Panc1 (cell line): ENCODE data around the gene XKR8. TPM values are rescaled to one million over a fixed set of nuclear protein-coding genes. Genes with fewer than 3 reads are reported as not detected.

ENCODE experiments used
- ATAC-seq: fragments of 200-7000 bp; cut with Tn5 transposase; 2 replicates; pipeline ENCODE4 v1.9.1; 2020; ENCODE audit warnings: mild to moderate bottlenecking, moderate library complexity
- BruUV-seq: library from RNA; stranded (reverse); fragments of 400-500 nt; replicated peaks from 2 replicates; lab custom pipeline; 2021; lab: Mats Ljungman, UMichigan
- CTCF ChIA-PET: fragments of 300-600 bp; sonication (Branson Sonifier 250); formaldehyde crosslinking; loops from one replicate; lab custom pipeline; 2022; ENCODE audit warnings: antibody characterized with exemption; lab: Charles Lee
- POLR2A ChIA-PET: fragments of 300-600 bp; sonication (Branson Sonifier 250); formaldehyde crosslinking; loops from one replicate; lab custom pipeline; 2022; ENCODE audit warnings: antibody characterized with exemption; lab: Charles Lee
- DNase-seq: peaks from one replicate; pipeline ENCODE4 v3.0.0-alpha.2; 2010; ENCODE audit warnings: low read depth, low spot score
- H3K27ac ChIP-seq: 2 replicates; pipeline ENCODE4 v1.5.1; 2011; ENCODE audit warnings: mild to moderate bottlenecking, low read length, inconsistent platforms
- H3K27me3 ChIP-seq: fragments of 200-500 bp; sonication (Bioruptor generic); 2 replicates; pipeline ENCODE4 v1.6.0; 2014; ENCODE audit warnings: low read length, inconsistent platforms; ENCODE audit not compliant: control insufficient read depth, insufficient read depth
- H3K36me3 ChIP-seq: fragments of 200-500 bp; sonication (Bioruptor generic); 2 replicates; pipeline ENCODE4 v1.5.1; 2014; ENCODE audit warnings: inconsistent platforms, mild to moderate bottlenecking, low read length, moderate library complexity; ENCODE audit not compliant: control insufficient read depth, insufficient read depth
- H3K4me1 ChIP-seq: 2 replicates; pipeline ENCODE4 v1.5.1; 2011; ENCODE audit warnings: inconsistent platforms, mild to moderate bottlenecking, low read length, moderate library complexity; ENCODE audit not compliant: control insufficient read depth, insufficient read depth
- H3K4me3 ChIP-seq, 2 experiments: 2 replicates each; pipeline ENCODE4 v1.5.1; 2011 to 2012; ENCODE audit warnings: low read depth in 2 of 2, low read length in 2 of 2, mild to moderate bottlenecking in 2 of 2, inconsistent platforms in 1 of 2, moderate library complexity in 1 of 2
- H3K9me3 ChIP-seq: fragments of 200-500 bp; sonication (Bioruptor generic); 2 replicates; pipeline ENCODE4 v1.5.1; 2014; ENCODE audit warnings: low read depth, mild to moderate bottlenecking, inconsistent platforms, low read length, moderate library complexity; ENCODE audit not compliant: control insufficient read depth, insufficient read depth
- POLR2AphosphoS5 ChIP-seq: IDR thresholded peaks from 2 replicates; pipeline ENCODE4 v1.6.1; 2012; ENCODE audit warnings: mild to moderate bottlenecking, low read depth, low read length, moderate library complexity
- SIN3A ChIP-seq: IDR thresholded peaks from 2 replicates; pipeline ENCODE4 v1.6.1; 2012; ENCODE audit warnings: low read depth, mild to moderate bottlenecking, low read length, moderate library complexity, borderline replicate concordance; ENCODE audit not compliant: insufficient read depth
- TCF7L2 ChIP-seq: IDR thresholded peaks from 2 replicates; pipeline ENCODE4 v1.6.1; 2011; ENCODE audit warnings: mild to moderate bottlenecking, low read depth, low read length, inconsistent platforms
- in situ Hi-C: cut with HindIII; loops from 2 replicates; pipeline ENCODE4 v1.10.0; 2016; ENCODE audit warnings: low sequenced_read_pairs, low pct_unique_long_range_greater_than_20kb
- intact Hi-C: fragments of 100-400 bp; cut with micrococcal nuclease; formaldehyde crosslinking; loops from one replicate; pipeline ENCODE4 v1.10.0; 2022; ENCODE audit not compliant: unreplicated experiment
- total RNA-seq: library from RNA; stranded (reverse); gene quantifications from one replicate; pipeline ENCODE4 v1.2.1, GENCODE V29; 2021; ENCODE audit not compliant: unreplicated experiment
- TF ChIP-seq, protein P1 (sequence below), 2 experiments: IDR thresholded peaks; 2 replicates each; pipeline ENCODE4 v1.6.1; 2011 to 2012; ENCODE audit warnings: low read depth in 2 of 2, control low read depth in 1 of 2, low read length in 1 of 2, mild to moderate bottlenecking in 1 of 2, moderate library complexity in 1 of 2; ENCODE audit not compliant: insufficient read depth in 1 of 2
- TF ChIP-seq, protein P2 (sequence below): fragments of 450-650 bp; IDR thresholded peaks from 2 replicates; pipeline ENCODE4 v1.5.1; 2017; ENCODE audit warnings: mild to moderate bottlenecking

XKR8 gene
- total RNA-seq, 1 experiment from 2014 or later = 10.6 TPM

DNA sequence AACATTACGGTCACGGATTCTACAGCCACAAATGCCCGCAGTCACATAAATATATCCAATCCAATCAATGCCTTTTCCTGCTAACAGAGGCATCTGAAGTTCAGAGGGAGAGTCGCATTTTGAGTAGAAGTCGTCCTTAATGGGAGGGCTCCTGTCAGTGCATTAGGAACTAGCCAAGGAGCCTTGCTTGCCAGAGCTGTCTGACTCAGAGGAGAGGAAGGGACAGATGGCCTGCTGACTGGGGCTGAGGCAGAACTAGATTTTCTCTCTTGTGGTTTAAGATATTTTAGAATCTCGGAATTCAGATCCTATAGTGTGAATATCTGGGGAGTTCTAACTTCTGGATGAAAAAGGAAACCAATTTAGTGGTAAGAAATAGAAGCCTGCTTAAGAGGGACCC lies 10.6 kb downstream of the XKR8 start:
- no peak overlapping the region for H3K4me3 ChIP-seq
- no peaks in the 10 kb centered on the region for H3K4me1 ChIP-seq
- TF ChIP-seq, protein P1, sequence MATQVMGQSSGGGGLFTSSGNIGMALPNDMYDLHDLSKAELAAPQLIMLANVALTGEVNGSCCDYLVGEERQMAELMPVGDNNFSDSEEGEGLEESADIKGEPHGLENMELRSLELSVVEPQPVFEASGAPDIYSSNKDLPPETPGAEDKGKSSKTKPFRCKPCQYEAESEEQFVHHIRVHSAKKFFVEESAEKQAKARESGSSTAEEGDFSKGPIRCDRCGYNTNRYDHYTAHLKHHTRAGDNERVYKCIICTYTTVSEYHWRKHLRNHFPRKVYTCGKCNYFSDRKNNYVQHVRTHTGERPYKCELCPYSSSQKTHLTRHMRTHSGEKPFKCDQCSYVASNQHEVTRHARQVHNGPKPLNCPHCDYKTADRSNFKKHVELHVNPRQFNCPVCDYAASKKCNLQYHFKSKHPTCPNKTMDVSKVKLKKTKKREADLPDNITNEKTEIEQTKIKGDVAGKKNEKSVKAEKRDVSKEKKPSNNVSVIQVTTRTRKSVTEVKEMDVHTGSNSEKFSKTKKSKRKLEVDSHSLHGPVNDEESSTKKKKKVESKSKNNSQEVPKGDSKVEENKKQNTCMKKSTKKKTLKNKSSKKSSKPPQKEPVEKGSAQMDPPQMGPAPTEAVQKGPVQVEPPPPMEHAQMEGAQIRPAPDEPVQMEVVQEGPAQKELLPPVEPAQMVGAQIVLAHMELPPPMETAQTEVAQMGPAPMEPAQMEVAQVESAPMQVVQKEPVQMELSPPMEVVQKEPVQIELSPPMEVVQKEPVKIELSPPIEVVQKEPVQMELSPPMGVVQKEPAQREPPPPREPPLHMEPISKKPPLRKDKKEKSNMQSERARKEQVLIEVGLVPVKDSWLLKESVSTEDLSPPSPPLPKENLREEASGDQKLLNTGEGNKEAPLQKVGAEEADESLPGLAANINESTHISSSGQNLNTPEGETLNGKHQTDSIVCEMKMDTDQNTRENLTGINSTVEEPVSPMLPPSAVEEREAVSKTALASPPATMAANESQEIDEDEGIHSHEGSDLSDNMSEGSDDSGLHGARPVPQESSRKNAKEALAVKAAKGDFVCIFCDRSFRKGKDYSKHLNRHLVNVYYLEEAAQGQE (IDR thresholded peaks at IDR 0.05; ENCODE audit: insufficient read depth in 1 of 2, low read depth in 2 of 2, low read length in 1 of 2) = no peak
- TF ChIP-seq SIN3A (no peak), TCF7L2 (no peak), POLR2AphosphoS5 (no peak)
- TF ChIP-seq, protein P2, sequence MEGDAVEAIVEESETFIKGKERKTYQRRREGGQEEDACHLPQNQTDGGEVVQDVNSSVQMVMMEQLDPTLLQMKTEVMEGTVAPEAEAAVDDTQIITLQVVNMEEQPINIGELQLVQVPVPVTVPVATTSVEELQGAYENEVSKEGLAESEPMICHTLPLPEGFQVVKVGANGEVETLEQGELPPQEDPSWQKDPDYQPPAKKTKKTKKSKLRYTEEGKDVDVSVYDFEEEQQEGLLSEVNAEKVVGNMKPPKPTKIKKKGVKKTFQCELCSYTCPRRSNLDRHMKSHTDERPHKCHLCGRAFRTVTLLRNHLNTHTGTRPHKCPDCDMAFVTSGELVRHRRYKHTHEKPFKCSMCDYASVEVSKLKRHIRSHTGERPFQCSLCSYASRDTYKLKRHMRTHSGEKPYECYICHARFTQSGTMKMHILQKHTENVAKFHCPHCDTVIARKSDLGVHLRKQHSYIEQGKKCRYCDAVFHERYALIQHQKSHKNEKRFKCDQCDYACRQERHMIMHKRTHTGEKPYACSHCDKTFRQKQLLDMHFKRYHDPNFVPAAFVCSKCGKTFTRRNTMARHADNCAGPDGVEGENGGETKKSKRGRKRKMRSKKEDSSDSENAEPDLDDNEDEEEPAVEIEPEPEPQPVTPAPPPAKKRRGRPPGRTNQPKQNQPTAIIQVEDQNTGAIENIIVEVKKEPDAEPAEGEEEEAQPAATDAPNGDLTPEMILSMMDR = no peak
- ATAC-seq (no peak), DNase-seq (no peak)
- CTCF ChIA-PET = no interaction called here
- H3K36me3 ChIP-seq = no peaks in the 10 kb centered on the region; the same call in 1 of the 2 replicates
- no peaks in the 10 kb centered on the region for H3K27me3 ChIP-seq
- no peak overlapping the region for H3K27ac ChIP-seq
- H3K9me3 ChIP-seq = no peaks in the 10 kb centered on the region
- BruUV-seq = no TSS peak
- intact Hi-C loops (no loop called here), in situ Hi-C loops (no loop called here)
- POLR2A ChIA-PET = no interaction called here

DNA sequence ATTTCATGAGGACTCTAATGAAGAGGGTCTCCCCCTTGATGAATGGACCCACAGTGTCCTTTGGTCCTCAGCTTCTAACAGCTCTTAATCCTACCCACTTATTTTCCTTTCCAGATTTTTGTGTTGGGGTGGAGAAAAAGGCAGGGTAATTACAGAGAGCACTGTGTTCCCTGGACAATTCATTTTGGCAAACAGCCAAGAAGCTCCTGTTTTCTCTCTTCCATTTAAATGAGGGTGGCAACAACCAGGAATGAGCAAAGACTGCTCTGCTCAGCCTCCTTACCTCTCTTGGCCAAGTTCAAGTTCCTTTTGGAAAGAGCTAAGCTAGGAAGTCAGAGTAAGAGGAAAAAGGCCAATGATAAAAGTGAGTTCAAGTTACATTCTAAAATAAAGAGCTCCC lies 11.9 kb downstream of the XKR8 start:
- no peak overlapping the region for H3K4me3 ChIP-seq
- ChIA-PET CTCF (interaction anchor here (0.6 kb wide), 2 partner anchors 37 to 1877 kb away, joined by 4 read pairs; no protein-coding TSS in a partner anchor), POLR2A (interaction anchor here (1.0 kb wide), 1 partner anchor 12 kb away, joined by 3 read pairs; the partner anchor contains the start of gene XKR8)
- no peaks in the 10 kb centered on the region; the same call in 1 of the 2 replicates for H3K36me3 ChIP-seq
- DNase-seq = no peak
- no peaks in the 10 kb centered on the region for H3K27me3 ChIP-seq
- BruUV-seq = no TSS peak
- intact Hi-C loops = no loop called here
- in situ Hi-C loops = no loop called here
- H3K9me3 ChIP-seq = no peaks in the 10 kb centered on the region
- H3K4me1 ChIP-seq = no peaks in the 10 kb centered on the region
- H3K27ac ChIP-seq = no peak overlapping the region
- no peak for ATAC-seq
- TF ChIP-seq, protein P1 (IDR thresholded peaks at IDR 0.05; ENCODE audit: insufficient read depth in 1 of 2, low read depth in 2 of 2, low read length in 1 of 2) = no peak
- TF ChIP-seq SIN3A (no peak), TCF7L2 (no peak)
- TF ChIP-seq, protein P2 = no peak
